Uterus (tissue), 2 donors: ENCODE results near the gene PDE12.

Experiments
- CTCF ChIP-seq, 4 experiments: fragments of 200-600 bp in 2 of 4; fragments of 450-650 bp in 2 of 4; sonication (generic) in 2 of 4; IDR thresholded peaks; one replicate each; pipeline ENCODE4 v1.5.1; 2016 to 2019; ENCODE audit warnings: antibody characterized with exemption in 4 of 4, mild to moderate bottlenecking in 2 of 4, moderate library complexity in 1 of 4
- POLR2A ChIP-seq, 2 donors: fragments of 450-650 bp; IDR thresholded peaks; one replicate each; pipeline ENCODE4 v1.6.1; 2016; ENCODE audit warnings: antibody characterized with exemption in 2 of 2, mild to moderate bottlenecking in 1 of 2, moderate library complexity in 1 of 2

GRCh38 chr3:57544181-57545125, 11.6 kb upstream of the PDE12 start, which contains the start of gene DNAH12:
- no peak for TF ChIP-seq CTCF (IDR thresholded peaks at IDR 0.05)
- no peak for TF ChIP-seq POLR2A (IDR thresholded peaks at IDR 0.05)
